Erythroblast (primary cell): ENCODE results near the gene SOX3.
A peak's percentile ranks its signal among the peaks of the same experiment; 100 is the strongest.

Source experiments
- DNase-seq, 2 experiments: peaks; one replicate each; lab custom pipeline; 2025; lab: John Stamatoyannopoulos, UW
- GATA1 ChIP-seq: IDR thresholded peaks from 2 replicates; pipeline ENCODE4 v1.6.1; 2011; ENCODE audit warnings: low read depth, mild to moderate bottlenecking, control low read depth, low read length, moderate library complexity
- POLR2A ChIP-seq: IDR thresholded peaks from 2 replicates; pipeline ENCODE4 v1.6.1; 2011; ENCODE audit warnings: mild to moderate bottlenecking, low read length

SOX3 gene

DNA sequence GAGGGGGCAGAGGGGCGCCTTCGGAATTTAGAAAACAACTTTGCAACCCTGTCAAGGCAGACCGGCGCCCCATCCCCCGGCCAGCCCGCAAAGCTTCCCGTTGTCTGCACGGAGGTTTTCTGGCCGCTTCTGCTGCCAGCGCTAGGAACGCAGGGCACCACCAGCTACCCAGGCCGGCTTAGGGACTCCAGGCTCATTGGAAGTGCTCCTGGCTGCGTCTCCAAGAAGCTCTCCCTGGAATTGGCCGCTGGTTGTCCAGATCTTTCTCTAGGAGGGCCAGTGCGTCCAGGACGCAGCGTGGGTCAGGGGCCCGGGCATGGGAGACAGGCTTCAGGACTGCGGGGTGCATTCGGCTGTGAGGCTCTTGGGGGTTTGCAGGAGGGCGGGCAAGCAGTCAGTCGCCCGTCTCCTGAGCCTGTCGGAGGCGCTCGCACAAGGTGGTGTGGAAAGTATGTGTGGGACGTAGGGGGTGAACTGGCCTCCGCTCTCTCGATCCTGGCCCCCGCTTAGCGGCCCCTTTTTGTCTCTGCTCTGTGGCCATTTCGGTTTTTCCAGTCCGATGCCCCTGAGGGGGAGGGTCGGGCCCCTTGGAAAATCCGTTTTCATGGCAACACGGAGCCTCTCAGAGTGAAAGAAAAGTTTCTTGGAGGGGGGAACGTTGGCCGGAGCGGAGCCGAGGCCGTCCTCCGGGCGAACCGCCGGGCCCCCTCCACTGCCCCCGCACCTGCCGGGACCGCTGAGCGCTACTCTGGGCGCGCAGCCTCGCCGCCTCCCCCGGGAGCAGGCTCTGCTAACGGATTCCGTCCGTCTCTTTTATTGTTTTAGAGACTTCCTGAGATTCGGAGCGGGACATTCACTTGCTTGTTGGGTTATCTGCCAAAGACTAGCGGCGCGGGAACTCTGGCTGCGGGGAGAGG lies 810 bp upstream of the SOX3 start:
- TF ChIP-seq GATA1 (no peak), POLR2A (no peak)
- no peak for DNase-seq

DNA sequence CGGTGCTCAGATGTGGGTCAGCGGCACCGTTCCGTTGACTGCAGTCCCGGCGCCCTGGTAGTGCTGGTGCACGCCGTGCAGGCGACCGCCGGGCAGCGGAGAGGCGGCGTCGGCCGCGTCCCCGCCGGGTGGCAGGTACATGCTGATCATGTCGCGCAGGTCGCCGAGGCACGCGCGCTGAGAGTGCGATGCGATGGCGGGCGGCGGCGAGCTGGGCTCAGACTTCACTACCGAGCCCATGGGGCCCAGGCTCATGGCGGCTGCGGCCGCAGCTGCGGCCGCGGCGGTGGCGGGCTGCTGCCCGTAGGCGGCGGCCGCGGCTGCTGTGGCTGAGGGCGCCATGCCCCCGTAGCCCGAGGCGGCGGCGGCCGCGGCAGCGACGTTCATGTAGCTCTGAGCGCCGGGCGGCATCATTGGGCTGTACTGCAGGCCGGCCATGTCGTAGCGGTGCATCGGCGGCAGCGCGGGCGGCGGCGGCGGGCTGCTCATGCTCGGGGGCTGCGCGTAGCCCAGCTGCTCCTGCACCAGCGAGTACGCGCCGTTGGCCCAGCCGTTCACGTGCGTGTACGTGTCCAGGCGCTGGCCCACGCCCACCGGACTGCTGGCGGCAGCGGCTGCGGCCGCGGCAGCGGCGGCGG lies 1.0 kb downstream of the SOX3 start:
- peak; percentile 1 to 2 for DNase-seq
- TF ChIP-seq GATA1, result no peak
- no peak for TF ChIP-seq POLR2A

DNA sequence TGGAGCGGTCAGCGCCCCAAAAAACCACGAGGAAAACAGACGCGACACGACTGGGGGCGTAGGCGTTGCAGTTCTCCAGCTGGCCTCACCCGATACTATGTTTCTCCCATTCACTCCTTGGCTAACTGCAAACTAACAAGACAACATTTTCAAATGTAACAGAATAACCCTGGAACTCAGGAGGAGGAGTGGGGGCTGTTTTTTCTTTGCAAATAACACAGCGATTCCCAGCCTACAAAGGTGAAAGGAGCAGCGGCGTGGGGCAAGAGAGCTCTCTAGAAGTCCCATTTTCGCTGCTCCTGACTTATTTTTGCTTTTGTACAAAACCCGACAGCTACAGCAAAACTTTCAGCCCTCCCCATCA lies 1.6 kb downstream of the SOX3 start:
- TF ChIP-seq GATA1 (no peak), POLR2A (no peak)
- DNase-seq, result no peak

DNA sequence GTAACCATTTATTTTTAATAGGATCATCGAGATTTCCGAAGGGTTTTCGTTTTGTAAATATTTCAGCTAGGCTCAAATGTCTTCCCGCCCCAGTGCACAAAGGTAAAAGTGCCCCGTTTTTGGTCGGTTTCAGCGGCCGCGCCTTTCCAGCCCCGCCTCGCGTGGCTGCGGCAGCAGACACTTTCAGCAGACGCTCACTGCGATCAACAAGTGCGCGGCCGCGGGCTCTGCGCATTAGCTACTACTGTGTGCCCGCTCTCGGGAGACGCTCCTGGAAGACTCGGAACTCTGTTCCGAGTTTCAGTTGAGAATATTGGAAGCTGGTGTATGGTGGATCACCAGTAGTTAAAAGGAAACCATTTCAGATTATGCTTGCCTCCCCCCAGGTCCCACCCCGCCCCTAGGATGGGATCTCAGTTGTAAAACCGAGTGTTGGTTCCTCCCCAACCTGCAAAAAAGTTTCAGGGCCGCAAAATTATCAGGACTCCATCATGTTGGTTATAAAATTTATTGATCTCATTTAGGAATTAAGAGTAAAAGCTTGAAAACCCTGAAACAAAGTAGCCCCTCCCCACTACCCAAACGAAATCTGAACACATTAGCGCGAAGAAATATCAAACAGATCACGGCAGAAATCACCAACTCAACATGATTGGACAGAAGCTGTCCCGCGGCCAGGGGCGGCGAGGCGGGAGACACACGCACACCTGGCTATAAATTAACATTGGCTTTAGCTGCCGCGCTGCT lies 2.2 kb downstream of the SOX3 start:
- TF ChIP-seq GATA1, result no peak
- no peak for TF ChIP-seq POLR2A
- no peak for DNase-seq

DNA sequence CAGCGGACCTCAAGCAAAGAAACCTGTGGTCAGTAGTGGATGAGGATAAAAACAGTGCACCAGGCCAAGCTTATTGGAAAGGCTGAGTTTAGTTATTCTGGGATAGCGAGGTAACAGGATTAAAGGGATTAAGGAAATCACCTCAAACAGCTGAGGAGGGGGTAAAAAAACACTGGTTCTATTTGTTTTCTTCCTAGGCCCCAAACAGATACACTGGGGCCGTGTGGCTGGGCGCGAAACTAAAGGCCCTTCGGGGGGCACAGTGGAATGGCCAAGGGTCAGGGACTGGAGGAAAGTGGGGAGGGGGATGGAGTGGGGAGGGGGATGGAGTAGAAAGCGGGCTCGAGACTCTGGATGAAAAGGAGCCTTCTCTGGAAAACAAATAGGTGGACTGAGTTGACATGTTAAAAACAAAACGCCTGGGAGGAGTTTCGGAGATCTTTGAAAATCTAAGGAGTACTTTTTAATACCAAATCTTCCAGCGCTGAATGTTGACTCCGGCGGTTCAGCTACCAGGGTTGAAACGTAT lies 2.9 kb downstream of the SOX3 start:
- TF ChIP-seq GATA1 (no peak), POLR2A (no peak)
- no peak for DNase-seq

DNA sequence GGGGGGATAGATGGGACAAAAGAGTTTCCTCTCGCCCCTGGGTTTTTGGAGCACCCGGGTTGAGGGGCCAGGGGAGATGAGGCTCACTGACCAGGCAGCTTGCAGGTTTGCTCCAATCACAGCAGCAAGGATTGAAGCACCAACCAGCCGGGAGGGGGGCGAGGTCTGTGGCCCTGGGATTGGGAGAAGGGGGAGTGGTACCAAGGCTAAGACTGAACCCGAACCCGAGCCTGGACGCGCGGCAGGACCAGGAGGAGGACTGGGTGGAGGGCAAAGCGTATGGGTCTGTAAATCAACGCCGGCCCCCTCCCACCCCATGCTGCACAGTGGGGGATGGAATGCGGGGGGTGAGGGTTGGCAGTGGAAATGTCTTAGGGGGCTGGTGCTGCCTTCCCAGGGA lies 3.5 kb downstream of the SOX3 start:
- DNase-seq, result no peak
- TF ChIP-seq GATA1, result no peak
- TF ChIP-seq POLR2A, result no peak

DNA sequence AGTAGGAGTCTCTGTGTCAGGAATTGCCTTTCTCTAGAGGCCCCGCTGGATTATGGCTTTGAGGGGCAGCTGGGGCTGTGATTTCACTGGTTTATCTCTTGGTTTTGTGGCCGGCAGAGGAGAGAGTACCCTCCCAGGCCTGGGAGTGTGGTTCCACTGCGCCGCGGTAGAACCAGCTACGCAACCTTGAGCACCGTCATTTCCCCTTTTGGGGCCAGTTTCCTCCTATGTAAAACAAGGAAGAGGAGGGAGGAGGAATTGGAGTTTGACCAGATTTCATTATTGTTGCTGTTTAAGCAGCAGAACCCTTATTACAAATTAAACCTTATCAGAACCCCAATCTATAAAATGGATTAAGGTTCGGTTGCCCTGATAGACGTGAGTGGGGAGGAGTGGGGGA lies 4.4 kb downstream of the SOX3 start:
- TF ChIP-seq GATA1 (no peak), POLR2A (no peak)
- no peak for DNase-seq

DNA sequence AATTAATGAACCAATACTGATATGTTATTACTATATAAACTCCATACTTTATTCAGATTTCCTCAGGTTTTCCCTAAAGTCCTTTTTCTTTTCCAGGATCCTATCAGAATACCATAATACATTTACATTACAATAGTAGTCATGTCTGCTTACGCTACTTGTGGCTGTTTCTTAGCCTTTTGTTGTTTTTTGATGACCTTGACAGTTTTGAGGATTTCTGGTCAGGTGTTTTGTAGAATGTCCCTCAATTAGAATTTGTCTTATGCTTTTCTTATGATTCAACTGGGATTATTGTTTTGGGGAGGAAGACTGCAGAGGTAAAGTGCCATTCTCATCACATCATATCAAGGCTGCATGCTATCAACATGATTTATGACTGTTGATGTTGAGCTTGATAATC lies 9.1 kb downstream of the SOX3 start:
- no peak for TF ChIP-seq GATA1
- TF ChIP-seq POLR2A, result no peak
- DNase-seq, result no peak

DNA sequence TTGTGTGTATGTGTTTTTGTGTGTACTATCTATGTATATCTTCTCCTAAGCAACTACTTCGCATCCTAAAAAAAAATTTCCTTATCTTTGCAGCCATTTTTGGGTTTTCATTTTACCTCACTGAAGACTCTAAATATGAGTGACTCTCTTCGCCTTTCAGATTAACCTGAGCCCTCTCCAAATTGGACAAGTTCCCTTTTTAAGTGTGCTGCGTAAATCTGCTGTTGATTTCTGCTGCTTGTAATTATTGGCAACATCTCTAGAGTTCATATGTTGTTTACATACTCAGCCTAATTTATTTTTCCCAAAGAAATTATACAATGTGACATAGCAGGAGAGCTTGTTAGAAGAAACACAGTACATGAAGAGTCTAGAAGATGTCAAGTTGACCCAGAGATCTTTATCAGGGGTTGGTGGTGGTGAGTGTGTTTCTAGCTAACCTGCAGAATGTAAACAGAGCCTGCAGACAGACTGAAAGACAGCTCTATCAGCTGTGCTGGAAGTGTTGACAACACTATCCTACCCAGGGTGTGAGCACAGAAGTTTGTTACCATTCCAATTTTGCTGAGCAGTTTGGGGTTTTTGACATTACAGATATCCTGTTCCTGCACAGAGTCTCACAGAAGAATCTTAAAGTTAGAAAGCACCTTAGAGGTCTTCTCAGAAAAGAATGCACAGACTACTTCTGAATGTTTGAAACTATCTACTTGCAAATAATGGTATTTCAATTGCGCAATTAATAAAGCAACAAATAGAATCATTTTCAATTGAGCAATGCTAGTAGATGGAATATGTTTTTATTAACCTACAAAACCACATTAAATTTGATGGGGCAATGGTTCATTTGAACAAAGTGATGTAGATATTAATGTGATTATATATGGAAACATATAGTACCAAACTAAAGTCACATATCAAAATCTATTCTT lies 12.5 kb downstream of the SOX3 start:
- TF ChIP-seq GATA1 (no peak), POLR2A (no peak)

DNA sequence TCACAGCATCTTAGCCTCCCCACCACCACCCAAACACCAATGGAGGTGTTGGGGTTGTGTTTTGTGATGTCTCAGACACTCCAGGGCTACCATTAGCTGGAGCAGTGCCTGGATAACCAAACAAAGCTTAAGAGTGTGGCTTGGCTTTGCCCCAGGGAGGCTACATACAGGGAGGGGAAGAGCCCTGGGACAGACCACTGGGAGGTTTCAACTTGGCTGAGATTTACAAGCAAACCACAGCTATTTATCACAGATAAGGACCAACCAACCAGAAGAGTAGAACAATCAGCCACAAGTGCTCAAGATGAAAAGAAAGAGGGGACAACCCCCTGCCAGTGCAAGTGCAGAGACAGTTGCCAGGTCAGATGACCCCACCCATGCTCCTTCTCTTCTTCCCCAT lies 24.1 kb downstream of the SOX3 start:
- DNase-seq, result no peak
- no peak for TF ChIP-seq GATA1
- TF ChIP-seq POLR2A, result no peak

More for the DNA sequence above, 12.5 kb downstream of the SOX3 start:
- no peak for DNase-seq

DNA sequence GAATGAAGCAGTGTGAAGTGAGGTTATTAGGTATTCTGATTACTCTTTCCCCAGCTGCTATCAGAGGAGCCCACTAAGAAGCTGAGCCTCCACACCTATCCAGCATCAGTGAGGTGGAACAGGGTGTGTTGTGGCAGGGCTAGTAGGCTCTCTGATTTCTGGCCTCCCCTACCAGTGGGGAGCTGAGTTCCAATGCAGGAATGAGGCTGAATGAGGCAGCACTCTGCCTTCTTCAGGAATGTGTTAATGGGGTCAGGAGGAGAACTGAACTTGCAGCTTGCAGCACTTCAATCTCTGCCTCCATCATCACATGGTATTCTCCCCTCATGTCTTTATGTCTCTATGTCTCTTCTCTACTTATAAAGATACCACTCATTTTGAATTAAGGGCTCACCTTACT lies 26.9 kb downstream of the SOX3 start:
- no peak for DNase-seq
- TF ChIP-seq POLR2A (no peak), GATA1 (no peak)

DNA sequence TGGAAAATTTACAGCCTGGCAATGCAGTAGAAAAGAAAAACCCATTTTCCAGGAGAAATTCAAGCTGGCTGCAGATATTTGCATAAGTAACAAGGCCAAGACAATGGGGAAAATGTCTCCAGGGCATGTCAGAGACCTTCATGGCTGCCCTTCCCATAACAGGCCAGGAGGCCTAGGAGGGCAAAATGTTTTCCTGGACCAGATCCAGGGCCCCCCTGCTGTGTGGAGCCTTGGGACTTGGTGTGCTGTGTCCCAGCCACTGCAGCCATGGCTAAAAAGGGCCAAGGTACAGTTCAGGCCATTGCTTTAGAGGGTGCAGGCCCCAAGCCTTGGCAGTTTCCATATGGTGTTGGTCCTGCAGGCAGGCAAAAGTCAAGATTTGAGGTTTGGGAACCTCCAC lies 29.8 kb downstream of the SOX3 start:
- no peak for DNase-seq
- TF ChIP-seq POLR2A (no peak), GATA1 (no peak)

DNA sequence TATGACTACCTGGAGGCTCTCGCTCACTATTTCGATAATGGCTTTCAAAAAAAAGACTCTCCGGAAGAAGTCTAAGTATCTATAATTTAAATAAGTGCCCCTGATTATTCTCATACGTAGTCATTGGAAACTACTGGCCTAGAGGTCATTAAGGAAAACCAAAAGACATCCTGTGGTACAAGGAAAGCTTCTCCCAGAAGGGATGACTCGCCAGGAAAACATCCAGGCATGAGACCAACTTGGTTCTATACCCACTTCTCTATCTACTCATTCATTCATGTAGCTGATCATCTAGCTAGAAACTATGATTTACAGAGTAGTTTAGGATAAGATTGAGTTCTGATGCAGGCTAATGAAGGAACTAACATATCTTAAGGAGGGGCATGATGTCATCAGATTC lies 37.7 kb downstream of the SOX3 start:
- no peak for TF ChIP-seq POLR2A
- no peak for TF ChIP-seq GATA1
- DNase-seq, result no peak
